Caco-2 (cell line): ENCODE data around the gene PPARD. TPM values are rescaled to one million over a fixed set of nuclear protein-coding genes. Genes with fewer than 3 reads are reported as not detected.

Source experiments
- BruUV-seq: library from RNA; stranded (reverse); fragments of 400-500 nt; replicated peaks from 2 replicates; lab custom pipeline; 2021; lab: Mats Ljungman, UMichigan
- CTCF ChIA-PET: fragments of 300-600 bp; sonication (Branson Sonifier 250); formaldehyde crosslinking; loops from one replicate; lab custom pipeline; 2022; ENCODE audit warnings: antibody characterized with exemption; lab: Charles Lee
- POLR2A ChIA-PET: fragments of 300-600 bp; sonication (Branson Sonifier 250); formaldehyde crosslinking; loops from one replicate; lab custom pipeline; 2022; ENCODE audit warnings: antibody characterized with exemption; lab: Charles Lee
- DNase-seq, 2 experiments: peaks; one replicate each; pipeline versions ENCODE4 v3.0.0 to v3.0.0-alpha.2; 2020 to 2022
- H3K27me3 ChIP-seq: replicated peaks from 2 replicates; pipeline ENCODE4 v1.6.0; 2011; ENCODE audit warnings: low read length; ENCODE audit not compliant: control insufficient read depth, insufficient read depth
- H3K36me3 ChIP-seq: 2 replicates; pipeline ENCODE4 v1.5.1; 2011; ENCODE audit warnings: low read length; ENCODE audit not compliant: control insufficient read depth, insufficient read depth
- H3K4me1 ChIP-seq: fragments of 250-450 bp; sonication (Bioruptor Pico); 2 replicates; pipeline ENCODE4 v1.5.1; 2020; ENCODE audit warnings: mild to moderate bottlenecking
- H3K4me3 ChIP-seq: 2 replicates; pipeline ENCODE4 v1.5.1; 2011; ENCODE audit warnings: low read depth, mild to moderate bottlenecking, control low read depth, low read length
- H3K9me3 ChIP-seq: fragments of 250-450 bp; sonication (Bioruptor Pico); 2 replicates; pipeline ENCODE4 v1.5.1; 2020; ENCODE audit warnings: mild to moderate bottlenecking, moderate library complexity
- H3K27ac Mint-ChIP-seq: one replicate; pipeline ENCODE4 v1.8.0; 2022; ENCODE audit warnings: mixed read lengths; ENCODE audit not compliant: unreplicated experiment
- H3K27me3 Mint-ChIP-seq: one replicate; pipeline ENCODE4 v1.8.0; 2022; ENCODE audit warnings: mixed read lengths; ENCODE audit not compliant: insufficient read depth, unreplicated experiment
- H3K36me3 Mint-ChIP-seq: one replicate; pipeline ENCODE4 v1.8.0; 2022; ENCODE audit warnings: mild to moderate bottlenecking, mixed read lengths; ENCODE audit not compliant: insufficient read depth, unreplicated experiment
- H3K4me1 Mint-ChIP-seq: one replicate; pipeline ENCODE4 v1.8.0; 2022; ENCODE audit warnings: low read depth, mixed read lengths; ENCODE audit not compliant: unreplicated experiment
- H3K4me3 Mint-ChIP-seq: one replicate; pipeline ENCODE4 v1.8.0; 2022; ENCODE audit warnings: mild to moderate bottlenecking, moderate library complexity, mixed read lengths; ENCODE audit not compliant: unreplicated experiment
- H3K9me3 Mint-ChIP-seq: one replicate; pipeline ENCODE4 v1.8.0; 2022; ENCODE audit warnings: mixed read lengths; ENCODE audit not compliant: unreplicated experiment
- CTCF ChIP-seq, 2 experiments: fragments of 200-600 bp in 1 of 2; IDR thresholded peaks; 1 replicate in 1 of 2; 2 replicates in 1 of 2; pipeline versions ENCODE4 v1.5.1 to v1.8.0; 2011 to 2022; ENCODE audit warnings: antibody characterized with exemption in 1 of 2, control low read depth in 1 of 2, inconsistent platforms in 1 of 2, low read depth in 1 of 2, low read length in 1 of 2, mild to moderate bottlenecking in 1 of 2, moderate library complexity in 1 of 2; ENCODE audit not compliant: insufficient read depth in 1 of 2, severe bottlenecking in 1 of 2, unreplicated experiment in 1 of 2
- intact Hi-C: fragments of 100-400 bp; cut with micrococcal nuclease; formaldehyde crosslinking; loops from one replicate; pipeline ENCODE4 v1.10.0; 2022; ENCODE audit not compliant: unreplicated experiment
- total RNA-seq: library from RNA; stranded (reverse); gene quantifications from 2 replicates; pipeline ENCODE4 v1.2.3, GENCODE V29; 2022

Gene PPARD
- total RNA-seq, 1 experiment from 2014 or later: 11.3 TPM

GRCh38 chr6:35427435-35427834 is 85.1 kb downstream of the PPARD start:
- H3K27me3 Mint-ChIP-seq: no peaks in the 10 kb centered on the region
- BruUV-seq: no TSS peak
- CTCF ChIA-PET: no interaction called here

GRCh38 chr6:35427851-35428321 is 85.5 kb downstream of the PPARD start:
- no peak for TF ChIP-seq CTCF (IDR thresholded peaks at IDR 0.05; ENCODE audit: insufficient read depth in 1 of 2, low read depth in 1 of 2, low read length in 1 of 2, severe bottlenecking in 1 of 2, unreplicated experiment in 1 of 2)
- ChIA-PET CTCF (no interaction called here), POLR2A (no interaction called here)
- H3K27me3 Mint-ChIP-seq: no peaks in the 10 kb centered on the region
- Histone ChIP-seq H3K36me3 (no peaks in the 10 kb centered on the region), H3K9me3 (no peaks in the 10 kb centered on the region), H3K4me1 (no peaks in the 10 kb centered on the region; the same call in 1 of the 2 replicates), H3K27me3 (no peaks in the 10 kb centered on the region), H3K4me3 (no peak overlapping the region)
- no TSS peak for BruUV-seq
- no peak overlapping the region for H3K27ac Mint-ChIP-seq
- no peak for DNase-seq
- no peak overlapping the region for H3K4me3 Mint-ChIP-seq
- no peaks in the 10 kb centered on the region for H3K36me3 Mint-ChIP-seq
- peaks cover 10% of the 10 kb centered on the region for H3K9me3 Mint-ChIP-seq
- intact Hi-C loops: no loop called here
- H3K4me1 Mint-ChIP-seq: no peaks in the 10 kb centered on the region

More at GRCh38 chr6:35427435-35427834, 85.1 kb downstream of the PPARD start:
- no peak for DNase-seq
- no peaks in the 10 kb centered on the region for H3K4me1 Mint-ChIP-seq
- Histone ChIP-seq H3K36me3 (no peaks in the 10 kb centered on the region), H3K27me3 (no peaks in the 10 kb centered on the region), H3K9me3 (no peaks in the 10 kb centered on the region), H3K4me1 (no peaks in the 10 kb centered on the region; the same call in 1 of the 2 replicates), H3K4me3 (no peak overlapping the region)
- intact Hi-C loops: no loop called here
- no peak overlapping the region for H3K4me3 Mint-ChIP-seq
- POLR2A ChIA-PET: no interaction called here
- no peak for TF ChIP-seq CTCF (IDR thresholded peaks at IDR 0.05; ENCODE audit: insufficient read depth in 1 of 2, low read depth in 1 of 2, low read length in 1 of 2, severe bottlenecking in 1 of 2, unreplicated experiment in 1 of 2)
- no peak overlapping the region for H3K27ac Mint-ChIP-seq
- no peaks in the 10 kb centered on the region for H3K36me3 Mint-ChIP-seq
- peaks cover 10% of the 10 kb centered on the region for H3K9me3 Mint-ChIP-seq

- H3K4me3 ChIP-seq: no peak overlapping the region
- H3K9me3 Mint-ChIP-seq: peaks cover 10% of the 10 kb centered on the region
- POLR2A ChIA-PET: no interaction called here
- BruUV-seq: no TSS peak
- CTCF ChIA-PET: no interaction called here
- no peaks in the 10 kb centered on the region for H3K4me1 Mint-ChIP-seq
- no peaks in the 10 kb centered on the region for H3K36me3 ChIP-seq
- intact Hi-C loops: no loop called here
- H3K27me3 ChIP-seq: no peaks in the 10 kb centered on the region
- H3K27ac Mint-ChIP-seq: no peak overlapping the region
- H3K4me3 Mint-ChIP-seq: no peak overlapping the region
- H3K27me3 Mint-ChIP-seq: no peaks in the 10 kb centered on the region
- H3K9me3 ChIP-seq: no peaks in the 10 kb centered on the region
- H3K36me3 Mint-ChIP-seq: no peaks in the 10 kb centered on the region
- no peak for DNase-seq
- TF ChIP-seq CTCF (IDR thresholded peaks at IDR 0.05; ENCODE audit: insufficient read depth in 1 of 2, low read depth in 1 of 2, low read length in 1 of 2, severe bottlenecking in 1 of 2, unreplicated experiment in 1 of 2): no peak
- no peaks in the 10 kb centered on the region; the same call in 1 of the 2 replicates for H3K4me1 ChIP-seq
These were observed 86.2 kb downstream of the PPARD start for GRCh38 chr6:35428421-35429149.
